B cell (primary cell): ENCODE data around the gene DTNA. TPM values are rescaled to one million over a fixed set of nuclear protein-coding genes. Genes with fewer than 3 reads are reported as not detected.
"Not testable (repeated sequence)": the region's sequence is repeated elsewhere in the genome, so short reads cannot be mapped to it uniquely, and the experiment has no call there.

Experiments
- ATAC-seq: fragments of 200-7000 bp; cut with Tn5 transposase; one replicate; pipeline ENCODE4 v1.10.0; 2021; ENCODE audit warnings: low read depth, mild to moderate bottlenecking, moderate number of reproducible peaks, moderate library complexity
- CTCF ChIA-PET: fragments of 350-600 bp; sonication (Branson Sonifier 250); formaldehyde crosslinking; loops from one replicate; lab custom pipeline; 2021; ENCODE audit warnings: antibody characterized with exemption, inconsistent platforms; lab: Charles Lee
- POLR2A ChIA-PET: fragments of 350-600 bp; sonication (Branson Sonifier 250); formaldehyde crosslinking; loops from one replicate; lab custom pipeline; 2021; ENCODE audit warnings: antibody characterized with exemption; lab: Charles Lee
- DNase-seq: peaks from one replicate; pipeline ENCODE4 v3.0.0; 2013
- H2AFZ ChIP-seq: 2 replicates; pipeline ENCODE4 v1.6.1; 2012; ENCODE audit warnings: mild to moderate bottlenecking, low read depth, low read length; ENCODE audit not compliant: insufficient read depth, poor library complexity, severe bottlenecking
- H3K27ac ChIP-seq, 2 donors: 1 replicate in 1 of 2; 2 replicates in 1 of 2; pipeline ENCODE4 v1.5.1; 2012 to 2013; ENCODE audit warnings: low read length in 2 of 2, mild to moderate bottlenecking in 2 of 2, moderate library complexity in 1 of 2
- H3K27me3 ChIP-seq, 4 experiments: fragments of 200-600 bp in 1 of 4; sonication (generic) in 1 of 4; replicated peaks in 1 of 4; 1 replicate in 2 of 4; 2 replicates in 2 of 4; pipeline versions ENCODE4 v1.6.1 to v1.7.0; 2013 to 2016; ENCODE audit warnings: low read length in 3 of 4, mild to moderate bottlenecking in 2 of 4, mixed read lengths in 1 of 4, moderate library complexity in 1 of 4; ENCODE audit not compliant: insufficient read depth in 4 of 4, control insufficient read depth in 3 of 4; ENCODE audit errors: control extremely low read depth in 1 of 4
- H3K36me3 ChIP-seq, 2 experiments: replicated peaks in 1 of 2; 1 replicate in 1 of 2; 2 replicates in 1 of 2; pipeline versions ENCODE4 v1.6.1 to v1.7.1; 2013; ENCODE audit warnings: low read length in 1 of 2; ENCODE audit not compliant: insufficient read depth in 2 of 2, control insufficient read depth in 1 of 2; ENCODE audit errors: control extremely low read depth in 1 of 2, extremely low read depth in 1 of 2
- H3K4me1 ChIP-seq, 2 donors: fragments of 200-600 bp in 1 of 2; sonication (generic) in 1 of 2; 1 replicate in 1 of 2; 2 replicates in 1 of 2; pipeline versions ENCODE4 v1.5.1 to v1.6.1; 2013 to 2017; ENCODE audit warnings: low read length in 2 of 2; ENCODE audit not compliant: control insufficient read depth in 2 of 2, insufficient read depth in 2 of 2
- H3K4me2 ChIP-seq: replicated peaks from 2 replicates; pipeline ENCODE3; 2012; ENCODE audit warnings: mild to moderate bottlenecking, low read depth, low read length; ENCODE audit not compliant: poor library complexity, severe bottlenecking
- H3K4me3 ChIP-seq, 5 experiments: fragments of 200-600 bp in 1 of 5; sonication (generic) in 1 of 5; 1 replicate in 3 of 5; 2 replicates in 2 of 5; pipeline versions ENCODE4 v1.5.1 to v1.7.0; 2011 to 2016; ENCODE audit warnings: low read length in 4 of 5, mild to moderate bottlenecking in 4 of 5, low read depth in 2 of 5, control low read depth in 1 of 5, moderate library complexity in 1 of 5; ENCODE audit not compliant: insufficient read depth in 1 of 5; ENCODE audit errors: control extremely low read depth in 1 of 5, extremely low read depth in 1 of 5
- H3K79me2 ChIP-seq: fragments of 200-600 bp; sonication (generic); one replicate; pipeline ENCODE4 v1.6.0; 2016; ENCODE audit warnings: low read length; ENCODE audit not compliant: control insufficient read depth, insufficient read depth
- H3K9ac ChIP-seq: fragments of 200-600 bp; sonication (generic); 2 replicates; pipeline ENCODE4 v1.6.1; 2017; ENCODE audit warnings: mild to moderate bottlenecking, low read length, moderate library complexity
- H3K9me3 ChIP-seq, 3 donors: one replicate each; pipeline versions ENCODE4 v1.6.1 to v1.7.1; 2013; ENCODE audit warnings: low read length in 2 of 3; ENCODE audit not compliant: control insufficient read depth in 2 of 3, insufficient read depth in 1 of 3; ENCODE audit errors: control extremely low read depth in 1 of 3
- H4K20me1 ChIP-seq: 2 replicates; pipeline ENCODE4 v1.6.0; 2012; ENCODE audit warnings: mild to moderate bottlenecking, low read length; ENCODE audit not compliant: insufficient read depth, control insufficient read depth, poor library complexity, severe bottlenecking
- H3K27ac Mint-ChIP-seq: one replicate; pipeline ENCODE4 v1.8.0; 2021; ENCODE audit warnings: mixed read lengths
- H3K27me3 Mint-ChIP-seq: one replicate; pipeline ENCODE4 v1.8.0; 2021; ENCODE audit warnings: mixed read lengths
- H3K4me1 Mint-ChIP-seq: one replicate; pipeline ENCODE4 v1.8.0; 2021; ENCODE audit warnings: mixed read lengths
- H3K4me3 Mint-ChIP-seq: one replicate; pipeline ENCODE4 v1.8.0; 2021; ENCODE audit warnings: mixed read lengths
- H3K9me3 Mint-ChIP-seq: one replicate; pipeline ENCODE4 v1.8.0; 2022; ENCODE audit warnings: mixed read lengths; ENCODE audit not compliant: insufficient read depth
- EZH2 ChIP-seq: IDR thresholded peaks from 2 replicates; pipeline ENCODE4 v1.6.1; 2012; ENCODE audit warnings: borderline replicate concordance, low read depth, mild to moderate bottlenecking, moderate library complexity, low read length; ENCODE audit not compliant: insufficient read depth, poor library complexity, severe bottlenecking
- WGBS: methylation state at CpG from one replicate; pipeline ENCODE4 v1.1.5; 2013; ENCODE audit warnings: missing lambda C conversion rate; ENCODE audit not compliant: insufficient coverage; 5-methylcytosine and 5-hydroxymethylcytosine counted together
- intact Hi-C: fragments of 100-400 bp; cut with micrococcal nuclease; formaldehyde crosslinking; loops from one replicate; pipeline ENCODE4 v1.10.0; 2022
- polyA plus RNA-seq: library from polyadenylated mRNA; depleted of rRNA; stranded (reverse); fragments of >200 nt; gene quantifications from 2 replicates; pipeline ENCODE4 v1.2.3, GENCODE V29; 2012
- total RNA-seq, 2 donors: library from RNA; stranded (reverse); fragments of 120-200 nt in 1 of 2; gene quantifications; 1 replicate in 1 of 2; 2 replicates in 1 of 2; pipeline versions ENCODE4 v1.2.3 to v1.2.4, GENCODE V29; 2013 to 2022
- TF ChIP-seq, protein P1 (sequence below): fragments of 200-600 bp; IDR thresholded peaks from one replicate; pipeline ENCODE4 v1.8.0; 2022; ENCODE audit warnings: antibody characterized with exemption, mild to moderate bottlenecking

Gene DTNA
- total and polyA plus RNA-seq, 2 donors (not counting 1 experiment from before 2014, with no cell fraction given) = not detected

DNA sequence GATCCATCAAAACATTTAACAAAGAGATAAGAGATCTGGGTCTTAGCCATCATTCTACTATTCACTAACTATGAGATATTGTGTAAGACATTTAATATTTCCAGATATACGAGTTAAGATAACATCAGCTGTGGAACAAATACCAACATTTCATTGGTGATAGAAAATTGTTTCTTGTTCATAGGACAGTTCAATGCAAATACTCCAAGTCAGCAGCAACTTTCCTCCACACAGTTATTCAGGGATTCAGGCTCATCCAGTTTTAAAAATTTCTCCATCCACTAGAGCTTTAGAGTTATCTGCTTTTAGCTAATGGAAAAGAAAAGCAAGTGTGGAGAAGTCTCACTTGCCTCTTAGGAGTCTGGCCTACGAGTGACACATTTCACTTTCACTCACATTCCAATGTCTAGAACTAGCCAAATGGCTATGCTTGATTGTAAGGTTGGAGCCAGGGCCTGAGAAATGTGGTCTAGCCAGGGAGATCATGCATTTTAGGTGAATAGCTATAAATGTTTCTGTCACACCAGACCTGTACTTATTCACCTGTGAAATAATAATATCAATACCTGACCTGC is 211.8 kb downstream of the DTNA start:
- Histone ChIP-seq H3K4me1 (no peaks in the 10 kb centered on the region), H3K9me3 (no peaks in the 10 kb centered on the region), H2AFZ (no peak overlapping the region), H3K4me3 (no peak overlapping the region), H3K27me3 (peaks cover 0 to 3% (median 0%) of the 10 kb centered on the region in 4 experiments), H3K9ac (no peak overlapping the region), H3K27ac (no peak overlapping the region), H4K20me1 (no peaks in the 10 kb centered on the region), H3K4me2 (no peak overlapping the region), H3K79me2 (no peaks in the 10 kb centered on the region), H3K36me3 (no peaks in the 10 kb centered on the region)
- no peak overlapping the region for H3K27ac Mint-ChIP-seq
- intact Hi-C loops = no loop called here
- no peak for TF ChIP-seq EZH2
- TF ChIP-seq, protein P1, sequence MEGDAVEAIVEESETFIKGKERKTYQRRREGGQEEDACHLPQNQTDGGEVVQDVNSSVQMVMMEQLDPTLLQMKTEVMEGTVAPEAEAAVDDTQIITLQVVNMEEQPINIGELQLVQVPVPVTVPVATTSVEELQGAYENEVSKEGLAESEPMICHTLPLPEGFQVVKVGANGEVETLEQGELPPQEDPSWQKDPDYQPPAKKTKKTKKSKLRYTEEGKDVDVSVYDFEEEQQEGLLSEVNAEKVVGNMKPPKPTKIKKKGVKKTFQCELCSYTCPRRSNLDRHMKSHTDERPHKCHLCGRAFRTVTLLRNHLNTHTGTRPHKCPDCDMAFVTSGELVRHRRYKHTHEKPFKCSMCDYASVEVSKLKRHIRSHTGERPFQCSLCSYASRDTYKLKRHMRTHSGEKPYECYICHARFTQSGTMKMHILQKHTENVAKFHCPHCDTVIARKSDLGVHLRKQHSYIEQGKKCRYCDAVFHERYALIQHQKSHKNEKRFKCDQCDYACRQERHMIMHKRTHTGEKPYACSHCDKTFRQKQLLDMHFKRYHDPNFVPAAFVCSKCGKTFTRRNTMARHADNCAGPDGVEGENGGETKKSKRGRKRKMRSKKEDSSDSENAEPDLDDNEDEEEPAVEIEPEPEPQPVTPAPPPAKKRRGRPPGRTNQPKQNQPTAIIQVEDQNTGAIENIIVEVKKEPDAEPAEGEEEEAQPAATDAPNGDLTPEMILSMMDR = no peak
- WGBS = no CpG with 5 or more reads among the region's 2 CpGs
- H3K27me3 Mint-ChIP-seq = peaks cover 34% of the 10 kb centered on the region
- no peak overlapping the region for H3K4me3 Mint-ChIP-seq
- DNase-seq (no peak), ATAC-seq (no peak)
- ChIA-PET POLR2A (no interaction called here), CTCF (no interaction called here)
- H3K9me3 Mint-ChIP-seq = no peaks in the 10 kb centered on the region
- H3K4me1 Mint-ChIP-seq = no peaks in the 10 kb centered on the region

DNA sequence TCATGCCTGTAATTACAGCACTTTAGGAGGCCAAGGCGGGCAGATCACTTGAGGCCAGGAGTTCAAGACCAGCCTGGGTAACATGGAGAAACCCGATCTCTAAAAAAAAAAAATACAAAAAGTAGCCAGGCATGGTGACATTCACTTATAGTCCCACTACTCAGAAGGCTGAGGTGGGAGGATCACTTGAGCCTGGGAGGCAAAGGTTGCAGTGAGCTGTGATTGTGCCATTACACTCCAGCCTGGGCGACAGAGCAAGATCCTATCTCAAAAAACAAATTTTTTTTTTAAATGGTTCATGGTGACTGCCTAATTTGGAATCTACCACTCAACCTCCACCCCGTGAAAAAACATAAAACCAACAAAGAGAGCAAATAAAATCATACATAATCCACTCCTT is 212.5 kb downstream of the DTNA start:
- H3K4me2 ChIP-seq, POLR2A ChIA-PET, H3K4me3 ChIP-seq, ATAC-seq, intact Hi-C loops, H3K27me3 ChIP-seq, H3K4me1 Mint-ChIP-seq, H3K36me3 ChIP-seq, DNase-seq, H3K4me3 Mint-ChIP-seq, H3K4me1 ChIP-seq, H3K9me3 ChIP-seq, CTCF ChIA-PET, H2AFZ ChIP-seq, H3K9ac ChIP-seq, H3K79me2 ChIP-seq, H4K20me1 ChIP-seq, H3K27ac Mint-ChIP-seq, H3K27ac ChIP-seq, H3K9me3 Mint-ChIP-seq: not testable (repeated sequence)
- H3K27me3 Mint-ChIP-seq = peaks cover 34% of the 10 kb centered on the region
- no CpG with 5 or more reads among the region's 4 CpGs for WGBS
